C4-2B (cell line): ENCODE measurements around the gene MITF.

Experiments
- ZFX ChIP-seq: fragments of 450-650 bp; IDR thresholded peaks from 2 replicates; pipeline ENCODE4 v1.6.1; 2017
- TF ChIP-seq, protein P1 (sequence below): fragments of 450-650 bp; conservative IDR thresholded peaks from 2 replicates; pipeline ENCODE4 v1.5.1; 2017; ENCODE audit warnings: mild to moderate bottlenecking

DNA sequence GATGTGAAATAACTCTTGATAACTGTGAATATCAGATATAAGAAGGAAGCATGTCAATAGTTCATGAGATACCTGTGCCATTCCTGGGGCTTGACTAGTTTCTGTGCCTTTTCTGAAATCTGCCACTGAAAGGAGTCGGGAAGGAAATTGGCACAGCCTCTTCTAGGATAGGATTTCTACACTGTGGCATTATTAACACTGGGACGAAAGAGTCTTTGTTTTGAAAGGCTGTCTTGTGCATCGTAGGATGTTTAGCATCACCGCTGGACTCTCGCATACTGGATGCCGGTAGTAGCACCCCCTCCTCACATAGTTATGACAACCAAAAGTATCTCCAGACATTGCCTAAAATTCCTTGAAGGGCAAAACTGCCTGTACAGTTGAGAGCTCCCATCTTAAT is 182.4 kb downstream of the MITF start:
- TF ChIP-seq, protein P1, sequence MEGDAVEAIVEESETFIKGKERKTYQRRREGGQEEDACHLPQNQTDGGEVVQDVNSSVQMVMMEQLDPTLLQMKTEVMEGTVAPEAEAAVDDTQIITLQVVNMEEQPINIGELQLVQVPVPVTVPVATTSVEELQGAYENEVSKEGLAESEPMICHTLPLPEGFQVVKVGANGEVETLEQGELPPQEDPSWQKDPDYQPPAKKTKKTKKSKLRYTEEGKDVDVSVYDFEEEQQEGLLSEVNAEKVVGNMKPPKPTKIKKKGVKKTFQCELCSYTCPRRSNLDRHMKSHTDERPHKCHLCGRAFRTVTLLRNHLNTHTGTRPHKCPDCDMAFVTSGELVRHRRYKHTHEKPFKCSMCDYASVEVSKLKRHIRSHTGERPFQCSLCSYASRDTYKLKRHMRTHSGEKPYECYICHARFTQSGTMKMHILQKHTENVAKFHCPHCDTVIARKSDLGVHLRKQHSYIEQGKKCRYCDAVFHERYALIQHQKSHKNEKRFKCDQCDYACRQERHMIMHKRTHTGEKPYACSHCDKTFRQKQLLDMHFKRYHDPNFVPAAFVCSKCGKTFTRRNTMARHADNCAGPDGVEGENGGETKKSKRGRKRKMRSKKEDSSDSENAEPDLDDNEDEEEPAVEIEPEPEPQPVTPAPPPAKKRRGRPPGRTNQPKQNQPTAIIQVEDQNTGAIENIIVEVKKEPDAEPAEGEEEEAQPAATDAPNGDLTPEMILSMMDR: no peak
- TF ChIP-seq ZFX: no peak
